ENCODE results near the gene CALD1.

The CALD1 gene

GRCh38 chr7:134820295-134820694, 40.9 kb downstream of the CALD1 start:
- TF ChIP-seq CTCF (IDR thresholded peaks at IDR 0.05): no peak

- TF ChIP-seq CTCF (IDR thresholded peaks at IDR 0.05): no peak
These were observed 41.3 kb downstream of the CALD1 start for GRCh38 chr7:134820778-134821177.

GRCh38 chr7:134823400-134823799, 44.0 kb downstream of the CALD1 start:
- no peak for TF ChIP-seq CTCF (IDR thresholded peaks at IDR 0.05)

GRCh38 chr7:134825666-134826065, 46.2 kb downstream of the CALD1 start:
- TF ChIP-seq CTCF (IDR thresholded peaks at IDR 0.05): no peak

- no peak for TF ChIP-seq CTCF (IDR thresholded peaks at IDR 0.05)
These were observed 46.7 kb downstream of the CALD1 start for GRCh38 chr7:134826105-134826504.

- TF ChIP-seq CTCF (IDR thresholded peaks at IDR 0.05): no peak
These were observed 48.0 kb downstream of the CALD1 start for GRCh38 chr7:134827436-134827835.

- TF ChIP-seq CTCF (IDR thresholded peaks at IDR 0.05): no peak
These were observed 48.5 kb downstream of the CALD1 start for GRCh38 chr7:134827889-134828288.

GRCh38 chr7:134828361-134828760, 48.9 kb downstream of the CALD1 start:
- no peak for TF ChIP-seq CTCF (IDR thresholded peaks at IDR 0.05)

Measured in LNCAP (cell line).